Measurements from ENCODE around the gene HBEGF. TPM values are rescaled to one million over a fixed set of nuclear protein-coding genes. Genes with fewer than 3 reads are reported as not detected.

HBEGF gene
- total and polyA plus RNA-seq, 8 donors, result 1.2 to 39.8 (median 13.4) TPM

- Histone ChIP-seq H3K27ac (no peak overlapping the region), H3K27me3 (no peaks in the 10 kb centered on the region), H3K4me1 (peaks cover 28 to 40% (median 30%) of the 10 kb centered on the region in 4 donors), H3K9me3 (no peaks in the 10 kb centered on the region), H3K36me3 (no peaks in the 10 kb centered on the region), H3K4me3 (no peak overlapping the region)
- intact Hi-C loops (cut with DNase I; ENCODE audit: low total_unique reads), result no loop called here
- TF ChIP-seq CTCF (IDR thresholded peaks at IDR 0.05) (no peak), EP300 (IDR thresholded peaks at IDR 0.05) (no peak)
- 89 to 100% (median 95%) methylated on average over 1 of the region's 1 CpG for WGBS, 5 donors
- DNase-seq, result no peak
These were observed 26.6 kb downstream of the HBEGF start for GRCh38 chr5:140319833-140320232.

GRCh38 chr5:140318792-140319191 lies 27.6 kb downstream of the HBEGF start:
- DNase-seq, result no peak

GRCh38 chr5:140317859-140318258 lies 28.5 kb downstream of the HBEGF start:
- Histone ChIP-seq H3K27ac (no peak overlapping the region), H3K27me3 (no peaks in the 10 kb centered on the region), H3K4me3 (no peak overlapping the region), H3K36me3 (no peaks in the 10 kb centered on the region), H3K4me1 (peaks cover 9 to 22% (median 10%) of the 10 kb centered on the region in 4 donors), H3K9me3 (no peaks in the 10 kb centered on the region)
- intact Hi-C loops (cut with DNase I; ENCODE audit: low total_unique reads), result no loop called here
- WGBS, 5 donors, result 83 to 91% (median 89%) methylated on average over 5 of the region's 5 CpGs
- TF ChIP-seq POLR2A (IDR thresholded peaks at IDR 0.05) (no peak), EP300 (IDR thresholded peaks at IDR 0.05) (no peak), POLR2AphosphoS5 (IDR thresholded peaks at IDR 0.05) (no peak), CTCF (IDR thresholded peaks at IDR 0.05) (no peak)
- no peak for DNase-seq

More at GRCh38 chr5:140318792-140319191, 27.6 kb downstream of the HBEGF start:
- Histone ChIP-seq H3K9me3 (no peaks in the 10 kb centered on the region), H3K4me3 (no peak overlapping the region), H3K27ac (no peak overlapping the region), H3K36me3 (no peaks in the 10 kb centered on the region), H3K4me1 (peaks cover 18 to 29% (median 20%) of the 10 kb centered on the region in 4 donors), H3K27me3 (no peaks in the 10 kb centered on the region)
- 78 to 93% (median 81%) methylated on average over 4 of the region's 4 CpGs for WGBS, 5 donors
- intact Hi-C loops (cut with DNase I; ENCODE audit: low total_unique reads), result no loop called here
- TF ChIP-seq POLR2A (IDR thresholded peaks at IDR 0.05), result no peak
- no peak for TF ChIP-seq CTCF (IDR thresholded peaks at IDR 0.05)
- TF ChIP-seq POLR2AphosphoS5 (IDR thresholded peaks at IDR 0.05), result no peak
- no peak for TF ChIP-seq EP300 (IDR thresholded peaks at IDR 0.05)

GRCh38 chr5:140312791-140313189 lies 33.6 kb downstream of the HBEGF start:
- peak overlapping the region in 4 of 5 donors; percentile 40 to 81 (median 66) for H3K27ac ChIP-seq
- 80 to 92% (median 84%) methylated on average over 7 of the region's 7 CpGs for WGBS, 5 donors
- H3K4me3 ChIP-seq, result no peak overlapping the region

More at GRCh38 chr5:140312791-140313189, 33.6 kb downstream of the HBEGF start:
- H3K27me3 ChIP-seq, result no peaks in the 10 kb centered on the region
- peaks cover 0 to 26% (median 7%) of the 10 kb centered on the region in 4 donors for H3K4me1 ChIP-seq
- no peak for DNase-seq
- H3K36me3 ChIP-seq, result no peaks in the 10 kb centered on the region
- intact Hi-C loops (cut with DNase I; ENCODE audit: low total_unique reads), result no loop called here
- H3K9me3 ChIP-seq, result no peaks in the 10 kb centered on the region
- TF ChIP-seq CTCF (IDR thresholded peaks at IDR 0.05), result no peak
- no peak for TF ChIP-seq POLR2AphosphoS5 (IDR thresholded peaks at IDR 0.05)
- TF ChIP-seq EP300 (IDR thresholded peaks at IDR 0.05), result no peak
- no peak for TF ChIP-seq POLR2A (IDR thresholded peaks at IDR 0.05)

Measured in stomach (tissue), 9 donors.